HG03175 (cell line): ENCODE data around the gene XRCC3.

ENCODE experiments used
- ATAC-seq: cut with Tn5 transposase; IDR thresholded peaks from one replicate; pipeline ENCODE4 v1.9.1; 2021; ENCODE audit warnings: mild to moderate bottlenecking, moderate library complexity; ENCODE audit not compliant: unreplicated experiment

The XRCC3 gene

GRCh38 chr14:103738701-103739451, 23.6 kb upstream of the XRCC3 start:
- ATAC-seq: no peak

DNA sequence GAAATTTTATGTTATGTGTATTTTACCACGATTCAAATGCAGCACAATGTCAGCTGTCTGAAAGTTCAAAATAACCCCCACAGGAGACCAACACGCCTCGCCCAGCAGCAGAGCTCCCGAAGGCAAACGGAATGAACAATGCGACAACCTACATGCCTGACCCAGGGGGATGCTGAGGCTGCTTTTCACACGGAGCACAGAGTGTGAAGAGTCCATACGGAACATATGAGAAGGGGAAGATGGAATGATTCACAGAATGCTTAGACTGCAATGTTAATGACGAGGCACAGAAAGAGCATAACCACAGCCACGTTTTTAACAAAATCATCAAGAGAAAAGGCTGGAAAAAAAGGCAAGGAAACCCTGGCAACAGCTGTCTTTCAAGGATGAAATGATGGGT, 22.9 kb upstream of the XRCC3 start:
- no peak for ATAC-seq

DNA sequence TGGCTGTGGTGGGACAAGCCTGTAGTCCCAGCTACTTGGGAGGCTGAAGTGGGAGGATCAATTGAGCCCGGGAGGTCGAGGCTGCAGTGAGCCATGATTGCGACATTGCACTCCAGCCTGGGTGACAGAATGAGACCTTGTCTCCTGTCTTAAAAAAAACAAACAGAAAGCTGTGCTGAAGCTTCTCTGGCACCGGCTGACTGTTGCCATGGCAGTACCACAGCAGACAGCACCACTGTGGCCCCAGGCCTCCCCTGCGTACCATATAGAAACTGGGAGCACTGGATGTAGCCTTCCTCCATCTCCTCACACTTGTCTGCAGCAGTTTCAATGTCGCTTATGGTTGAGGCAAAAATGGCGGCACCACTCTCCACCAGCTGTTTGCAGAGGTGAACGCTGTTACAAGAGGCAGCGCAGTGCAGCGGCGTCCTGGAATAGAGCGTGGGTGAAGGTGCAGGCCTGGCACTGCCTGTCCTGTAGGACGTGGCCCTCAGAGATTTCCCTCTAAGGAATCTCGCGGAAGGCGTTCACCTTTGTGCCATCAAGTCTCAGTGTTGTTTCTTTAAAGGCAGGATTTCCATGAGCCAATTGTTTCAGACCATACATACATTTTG, 22.3 kb upstream of the XRCC3 start:
- ATAC-seq: no peak

DNA sequence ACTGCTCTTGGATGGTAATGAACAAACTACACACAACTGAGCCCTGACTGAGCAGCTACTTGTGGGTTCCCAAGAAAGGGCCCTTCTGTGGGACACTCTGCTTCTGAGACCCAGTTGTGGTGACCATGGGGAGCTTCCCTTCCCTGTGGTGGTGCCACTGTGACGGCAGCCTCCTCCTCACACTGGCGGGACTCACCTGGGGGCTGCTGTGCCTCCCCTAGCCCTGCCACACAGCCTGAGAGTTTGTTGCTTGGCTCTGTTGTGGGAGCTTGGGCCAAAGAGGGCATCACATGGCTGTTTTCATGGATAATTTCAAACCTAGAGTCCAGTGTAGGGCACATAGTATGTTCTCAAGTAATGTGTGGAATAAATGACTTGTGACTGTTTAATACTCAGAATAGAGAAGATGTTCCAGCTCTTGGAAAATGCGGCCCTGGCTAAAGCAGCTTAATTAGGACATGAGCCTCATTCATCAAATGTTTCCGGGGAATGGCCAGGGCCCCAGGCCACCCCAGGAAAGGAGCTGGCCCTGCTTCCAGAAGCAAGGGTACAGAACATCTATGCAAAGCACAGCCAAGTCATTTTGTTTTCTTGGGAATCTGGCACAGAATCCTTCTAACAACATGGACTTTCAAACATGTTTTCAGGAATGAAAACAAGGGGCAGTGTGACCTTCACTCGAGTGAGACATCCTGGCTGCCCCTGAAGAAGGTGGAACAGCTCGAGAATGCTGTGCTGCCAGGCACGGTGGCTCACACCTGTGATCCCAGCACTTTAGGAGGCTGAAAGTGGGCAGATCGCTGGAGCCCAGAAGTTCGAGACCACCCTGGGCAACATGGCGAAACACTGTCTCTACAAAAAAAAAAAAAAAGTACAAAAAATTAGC, 21.5 kb upstream of the XRCC3 start:
- no peak for ATAC-seq

- ATAC-seq: no peak
Measured at GRCh38 chr14:103735815-103736545, 20.7 kb upstream of the XRCC3 start.

- ATAC-seq: no peak
Measured at GRCh38 chr14:103735439-103735814, 20.2 kb upstream of the XRCC3 start.

- ATAC-seq: no peak
Measured at GRCh38 chr14:103735022-103735421, 19.8 kb upstream of the XRCC3 start.

GRCh38 chr14:103734081-103734888, 19.0 kb upstream of the XRCC3 start:
- ATAC-seq: no peak

DNA sequence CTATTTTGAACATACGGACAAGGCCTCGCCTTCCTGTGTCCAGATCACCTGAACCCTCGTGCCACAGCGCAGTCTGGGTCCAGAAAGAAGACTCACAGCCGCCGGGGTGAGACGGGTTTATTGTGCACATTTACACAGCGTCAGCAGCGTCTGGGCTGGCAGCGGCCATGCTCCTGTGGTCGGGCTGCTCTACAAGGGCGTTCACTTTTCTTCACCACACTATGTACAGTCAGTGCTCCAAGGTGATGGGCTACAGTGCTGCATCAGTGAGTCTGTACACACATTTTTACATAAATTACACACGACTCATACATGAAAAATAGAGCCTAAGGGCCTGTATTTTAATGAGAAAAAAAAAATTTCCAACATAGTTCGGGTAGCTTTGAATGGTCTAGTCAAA, 18.4 kb upstream of the XRCC3 start:
- ATAC-seq: no peak

- no peak for ATAC-seq
Measured at GRCh38 chr14:103732868-103733620, 17.8 kb upstream of the XRCC3 start.

DNA sequence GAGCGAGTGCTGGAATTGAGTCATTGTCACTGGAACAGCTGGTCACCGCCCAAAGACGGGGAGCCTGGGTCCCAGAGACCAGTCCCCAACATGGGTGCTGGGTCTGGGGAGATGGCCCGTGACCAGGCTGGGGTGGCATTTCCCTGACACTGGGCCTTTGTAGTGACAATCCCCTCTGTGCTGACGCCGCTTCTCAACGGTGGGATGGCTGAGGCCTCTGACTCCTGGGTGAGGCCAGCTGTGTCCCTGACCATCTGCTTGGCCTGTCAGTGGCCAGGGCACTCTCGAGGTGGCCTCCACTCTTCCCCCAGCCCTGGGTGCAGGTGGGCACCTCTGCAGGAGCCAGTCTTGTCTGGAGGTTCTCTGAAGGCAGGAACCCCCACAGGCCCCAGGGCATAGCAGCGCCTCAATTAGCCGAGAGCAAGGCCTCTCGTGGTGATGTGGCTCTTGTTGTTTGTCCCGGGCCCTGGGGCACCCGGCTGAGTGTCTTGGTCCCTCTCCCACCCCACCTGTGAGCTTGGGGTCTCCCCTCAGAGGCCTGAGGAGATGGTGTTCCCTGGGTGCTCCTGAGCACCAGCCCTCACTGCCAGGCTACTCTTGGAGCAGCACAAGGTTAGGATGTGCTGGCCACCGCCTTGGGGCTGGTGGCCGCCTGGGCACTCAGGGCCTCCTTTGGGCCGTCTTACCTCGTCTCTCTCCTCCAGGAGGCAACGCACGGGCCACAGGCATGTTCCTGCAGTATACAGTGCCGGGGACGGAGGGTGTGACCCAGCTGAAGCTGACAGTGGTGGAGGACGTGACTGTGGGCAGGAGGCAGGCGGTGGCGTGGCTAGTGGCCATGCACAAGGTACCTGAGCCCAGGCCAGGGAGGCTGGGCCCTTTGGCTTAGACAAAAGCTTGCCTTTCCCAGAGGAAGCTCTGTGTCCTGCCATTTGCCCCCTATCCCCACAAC, 16.9 kb upstream of the XRCC3 start:
- no peak for ATAC-seq

- ATAC-seq: no peak
Measured at GRCh38 chr14:103731481-103731880, 16.2 kb upstream of the XRCC3 start.

- ATAC-seq: no peak
Measured at GRCh38 chr14:103730490-103731035, 15.3 kb upstream of the XRCC3 start.

- ATAC-seq: no peak
Measured at GRCh38 chr14:103729496-103730448, 14.5 kb upstream of the XRCC3 start.

GRCh38 chr14:103728721-103729120, 13.5 kb upstream of the XRCC3 start:
- no peak for ATAC-seq

- ATAC-seq: no peak
Measured at GRCh38 chr14:103728141-103728540, 12.9 kb upstream of the XRCC3 start.
